Fibroblast of lung (primary cell): ENCODE measurements around the gene RNF215. TPM values are rescaled to one million over a fixed set of nuclear protein-coding genes. Genes with fewer than 3 reads are reported as not detected.

Experiments
- DNase-seq, 2 donors: peaks; one replicate each; pipeline versions ENCODE4 v3.0.0 to v3.0.0-alpha.2; 2010; ENCODE audit warnings: low read depth in 2 of 2
- H2AFZ ChIP-seq: 2 replicates; pipeline ENCODE4 v1.5.1; 2012; ENCODE audit warnings: low read length, control low read depth, inconsistent platforms
- H3K27ac ChIP-seq: 2 replicates; pipeline ENCODE4 v1.5.1; 2011; ENCODE audit warnings: low read length, control low read depth; ENCODE audit not compliant: insufficient read depth
- H3K27me3 ChIP-seq: 2 replicates; pipeline ENCODE4 v1.5.1; 2011; ENCODE audit warnings: mild to moderate bottlenecking, low read length; ENCODE audit not compliant: control insufficient read depth, insufficient read depth
- H3K36me3 ChIP-seq: 2 replicates; pipeline ENCODE4 v1.5.1; 2011; ENCODE audit warnings: low read length; ENCODE audit not compliant: control insufficient read depth, insufficient read depth
- H3K4me1 ChIP-seq: 2 replicates; pipeline ENCODE4 v1.5.1; 2011; ENCODE audit warnings: low read length; ENCODE audit not compliant: control insufficient read depth, insufficient read depth; ENCODE audit errors: extremely low read depth
- H3K4me2 ChIP-seq: 2 replicates; pipeline ENCODE4 v1.5.1; 2011; ENCODE audit warnings: low read length, control low read depth; ENCODE audit not compliant: insufficient read depth; ENCODE audit errors: extremely low read depth
- H3K4me3 ChIP-seq, 4 experiments: fragments of 200-600 bp in 1 of 4; sonication (generic) in 1 of 4; replicated peaks in 1 of 4; 2 replicates each; pipeline ENCODE4 v1.5.1; 2011 to 2016; ENCODE audit warnings: low read length in 4 of 4, low read depth in 3 of 4, mild to moderate bottlenecking in 3 of 4, control low read depth in 2 of 4, inconsistent platforms in 1 of 4, mixed read lengths in 1 of 4; ENCODE audit not compliant: insufficient read depth in 1 of 4; ENCODE audit errors: control extremely low read depth in 1 of 4
- H3K79me2 ChIP-seq: 2 replicates; pipeline ENCODE4 v1.5.1; 2012; ENCODE audit warnings: mild to moderate bottlenecking, low read length, inconsistent platforms; ENCODE audit not compliant: control insufficient read depth, insufficient read depth
- H3K9ac ChIP-seq: 2 replicates; pipeline ENCODE4 v1.5.1; 2011; ENCODE audit warnings: mild to moderate bottlenecking, low read length, control low read depth; ENCODE audit not compliant: insufficient read depth
- H3K9me3 ChIP-seq: 2 replicates; pipeline ENCODE4 v1.5.1; 2012; ENCODE audit warnings: low read depth, low read length; ENCODE audit not compliant: control insufficient read depth, insufficient read depth
- H4K20me1 ChIP-seq: 2 replicates; pipeline ENCODE4 v1.5.1; 2011; ENCODE audit warnings: low read length; ENCODE audit not compliant: control insufficient read depth, insufficient read depth; ENCODE audit errors: extremely low read depth
- CTCF ChIP-seq, 2 donors: IDR thresholded peaks in 1 of 2; conservative IDR thresholded peaks in 1 of 2; 1 replicate in 1 of 2; 2 replicates in 1 of 2; pipeline ENCODE4 v1.5.1; 2011 to 2012; ENCODE audit warnings: low read length in 2 of 2, control low read depth in 1 of 2, inconsistent platforms in 1 of 2, low read depth in 1 of 2, mild to moderate bottlenecking in 1 of 2
- EZH2 ChIP-seq: IDR thresholded peaks from 2 replicates; pipeline ENCODE4 v1.5.1; 2012; ENCODE audit warnings: low read length, control low read depth, mild to moderate bottlenecking; ENCODE audit errors: missing control alignments
- polyA plus RNA-seq, 2 donors: library from polyadenylated mRNA; depleted of rRNA in 1 of 2; stranded (reverse) in 1 of 2; unstranded in 1 of 2; fragments of >200 nt; gene quantifications; 2 replicates each; pipeline ENCODE4 v1.2.1, GENCODE V29; 2011 to 2012; ENCODE audit warnings: missing spikeins in 1 of 2
- total RNA-seq: library from RNA; depleted of rRNA; stranded (reverse); fragments of >200 nt; gene quantifications from 2 replicates; pipeline ENCODE4 v1.2.1, GENCODE V29; 2014

RNF215 gene
- total and polyA plus RNA-seq, 2 donors (not counting 1 experiment from before 2014, with no cell fraction given) = 5.3 to 30.2 TPM

GRCh38 chr22:30370641-30371230, 16.5 kb downstream of the RNF215 start:
- TF ChIP-seq EZH2 = no peak
- TF ChIP-seq CTCF (conservative IDR thresholded peaks at IDR 0.05 in 1 of 2, IDR thresholded peaks at IDR 0.05 in 1 of 2; ENCODE audit: low read depth in 1 of 2, low read length in 2 of 2) = no peak
- no peaks in the 10 kb centered on the region for H3K79me2 ChIP-seq
- DNase-seq = no peak
- H3K9me3 ChIP-seq = no peaks in the 10 kb centered on the region
- no peak overlapping the region for H3K27ac ChIP-seq
- no peaks in the 10 kb centered on the region for H3K27me3 ChIP-seq
- H4K20me1 ChIP-seq = no peaks in the 10 kb centered on the region
- H2AFZ ChIP-seq = no peak overlapping the region
- H3K9ac ChIP-seq = no peak overlapping the region
- H3K4me1 ChIP-seq = no peaks in the 10 kb centered on the region
- H3K4me3 ChIP-seq = no peak overlapping the region
- H3K4me2 ChIP-seq = no peak overlapping the region
- no peaks in the 10 kb centered on the region for H3K36me3 ChIP-seq

GRCh38 chr22:30368420-30368819, 18.8 kb downstream of the RNF215 start:
- Histone ChIP-seq H3K4me2 (no peak overlapping the region), H3K9me3 (no peaks in the 10 kb centered on the region), H3K27me3 (no peaks in the 10 kb centered on the region), H3K36me3 (no peaks in the 10 kb centered on the region), H3K4me1 (no peaks in the 10 kb centered on the region), H4K20me1 (no peaks in the 10 kb centered on the region), H3K4me3 (no peak overlapping the region), H3K79me2 (no peaks in the 10 kb centered on the region), H3K9ac (no peak overlapping the region), H2AFZ (no peak overlapping the region), H3K27ac (no peak overlapping the region)
- TF ChIP-seq EZH2 (no peak), CTCF (conservative IDR thresholded peaks at IDR 0.05 in 1 of 2, IDR thresholded peaks at IDR 0.05 in 1 of 2; ENCODE audit: low read depth in 1 of 2, low read length in 2 of 2) (no peak)
- DNase-seq = no peak

GRCh38 chr22:30365891-30366290, 21.3 kb downstream of the RNF215 start:
- Histone ChIP-seq H3K27me3 (no peaks in the 10 kb centered on the region), H3K27ac (no peak overlapping the region), H3K4me2 (no peak overlapping the region), H2AFZ (no peak overlapping the region), H3K36me3 (no peaks in the 10 kb centered on the region), H3K4me3 (no peak overlapping the region), H4K20me1 (no peaks in the 10 kb centered on the region), H3K9me3 (no peaks in the 10 kb centered on the region), H3K4me1 (no peaks in the 10 kb centered on the region), H3K9ac (no peak overlapping the region), H3K79me2 (no peaks in the 10 kb centered on the region)
- TF ChIP-seq CTCF (conservative IDR thresholded peaks at IDR 0.05 in 1 of 2, IDR thresholded peaks at IDR 0.05 in 1 of 2; ENCODE audit: low read depth in 1 of 2, low read length in 2 of 2) (no peak), EZH2 (no peak)
- no peak for DNase-seq
